T-cell (primary cell): ENCODE results near the gene BLTP3B. TPM values are rescaled to one million over a fixed set of nuclear protein-coding genes. Genes with fewer than 3 reads are reported as not detected.
A peak's percentile ranks its signal among the peaks of the same experiment; 100 is the strongest.

Experiments used
- ATAC-seq, 4 experiments: fragments of 200-7000 bp in 3 of 4; fragments of 150-1000 bp in 1 of 4; cut with Tn5 transposase; replicated peaks in 1 of 4; 1 replicate in 3 of 4; 2 replicates in 1 of 4; pipeline ENCODE4 v1.10.0; 2021; ENCODE audit warnings: moderate library complexity in 3 of 4, mild to moderate bottlenecking in 2 of 4, moderate number of reproducible peaks in 1 of 4
- CTCF ChIA-PET, 2 donors: fragments of 300-600 bp; sonication (Branson Sonifier 250); formaldehyde crosslinking; loops; one replicate each; lab custom pipeline; 2022; ENCODE audit warnings: antibody characterized with exemption in 2 of 2; lab: Charles Lee
- POLR2A ChIA-PET, 2 donors: fragments of 300-600 bp; sonication (Branson Sonifier 250); formaldehyde crosslinking; loops; one replicate each; lab custom pipeline; 2022; ENCODE audit warnings: antibody characterized with exemption in 2 of 2; lab: Charles Lee
- DNase-seq, 35 experiments: peaks; one replicate each; pipeline versions ENCODE4 v3.0.0 to v3.0.0-alpha.2; 2013 to 2023
- H3K27ac ChIP-seq: one replicate; pipeline ENCODE4 v1.5.1; 2013; ENCODE audit warnings: low read length
- H3K27me3 ChIP-seq, 2 experiments: replicated peaks in 1 of 2; 1 replicate in 1 of 2; 2 replicates in 1 of 2; pipeline versions ENCODE4 v1.6.1 to v1.7.0; 2013; ENCODE audit warnings: low read length in 1 of 2, mixed read lengths in 1 of 2; ENCODE audit not compliant: control insufficient read depth in 2 of 2, insufficient read depth in 2 of 2; ENCODE audit errors: extremely low read depth in 1 of 2
- H3K36me3 ChIP-seq, 2 donors: 1 replicate in 1 of 2; 2 replicates in 1 of 2; pipeline versions ENCODE4 v1.6.1 to v1.7.0; 2013; ENCODE audit warnings: low read length in 1 of 2; ENCODE audit not compliant: control insufficient read depth in 2 of 2, insufficient read depth in 1 of 2; ENCODE audit errors: extremely low read depth in 1 of 2
- H3K4me1 ChIP-seq, 2 experiments: 1 replicate in 1 of 2; 2 replicates in 1 of 2; pipeline versions ENCODE4 v1.6.1 to v1.7.0; 2013; ENCODE audit warnings: low read length in 2 of 2, mixed read lengths in 1 of 2; ENCODE audit not compliant: insufficient read depth in 2 of 2, control insufficient read depth in 1 of 2; ENCODE audit errors: extremely low read depth in 1 of 2
- H3K4me3 ChIP-seq, 2 donors: 1 replicate in 1 of 2; 2 replicates in 1 of 2; pipeline versions ENCODE4 v1.5.1 to v1.7.0; 2013; ENCODE audit warnings: mild to moderate bottlenecking in 2 of 2, low read length in 1 of 2, moderate library complexity in 1 of 2; ENCODE audit not compliant: control insufficient read depth in 1 of 2; ENCODE audit errors: extremely low read depth in 1 of 2
- H3K9me3 ChIP-seq: 2 replicates; pipeline ENCODE4 v1.7.0; 2013
- H3K27ac Mint-ChIP-seq, 2 donors: one replicate each; pipeline ENCODE4 v1.8.0; 2020 to 2021; ENCODE audit warnings: mild to moderate bottlenecking in 2 of 2, mixed read lengths in 2 of 2
- H3K27me3 Mint-ChIP-seq, 2 donors: one replicate each; pipeline ENCODE4 v1.8.0; 2021 to 2022; ENCODE audit warnings: mixed read lengths in 2 of 2
- H3K36me3 Mint-ChIP-seq: one replicate; pipeline ENCODE4 v1.8.0; 2021; ENCODE audit warnings: mixed read lengths
- H3K4me1 Mint-ChIP-seq, 3 donors: one replicate each; pipeline ENCODE4 v1.8.0; 2020 to 2022; ENCODE audit warnings: mixed read lengths in 3 of 3, mild to moderate bottlenecking in 1 of 3
- H3K4me3 Mint-ChIP-seq, 3 donors: one replicate each; pipeline ENCODE4 v1.8.0; 2020 to 2022; ENCODE audit warnings: mild to moderate bottlenecking in 3 of 3, mixed read lengths in 3 of 3, moderate library complexity in 3 of 3
- H3K9me3 Mint-ChIP-seq, 3 donors: one replicate each; pipeline ENCODE4 v1.8.0; 2020 to 2022; ENCODE audit warnings: mixed read lengths in 3 of 3
- WGBS: methylation state at CpG from one replicate; pipeline ENCODE4 v1.1.5; 2013; ENCODE audit warnings: missing lambda C conversion rate; ENCODE audit not compliant: insufficient coverage; 5-methylcytosine and 5-hydroxymethylcytosine counted together
- total RNA-seq, 35 experiments: library from RNA in 6 of 35; stranded (reverse) in 6 of 35; fragments of 120-200 nt in 1 of 35; gene quantifications; one replicate each; pipeline versions ENCODE4 v1.2.1 to v1.2.4 and lab custom pipeline; 2013 to 2026

Gene BLTP3B
- total RNA-seq, 5 donors from 2014 or later (not counting 1 experiment from before 2014, with no cell fraction given): 16.3 to 21.7 (median 18.2) TPM

DNA sequence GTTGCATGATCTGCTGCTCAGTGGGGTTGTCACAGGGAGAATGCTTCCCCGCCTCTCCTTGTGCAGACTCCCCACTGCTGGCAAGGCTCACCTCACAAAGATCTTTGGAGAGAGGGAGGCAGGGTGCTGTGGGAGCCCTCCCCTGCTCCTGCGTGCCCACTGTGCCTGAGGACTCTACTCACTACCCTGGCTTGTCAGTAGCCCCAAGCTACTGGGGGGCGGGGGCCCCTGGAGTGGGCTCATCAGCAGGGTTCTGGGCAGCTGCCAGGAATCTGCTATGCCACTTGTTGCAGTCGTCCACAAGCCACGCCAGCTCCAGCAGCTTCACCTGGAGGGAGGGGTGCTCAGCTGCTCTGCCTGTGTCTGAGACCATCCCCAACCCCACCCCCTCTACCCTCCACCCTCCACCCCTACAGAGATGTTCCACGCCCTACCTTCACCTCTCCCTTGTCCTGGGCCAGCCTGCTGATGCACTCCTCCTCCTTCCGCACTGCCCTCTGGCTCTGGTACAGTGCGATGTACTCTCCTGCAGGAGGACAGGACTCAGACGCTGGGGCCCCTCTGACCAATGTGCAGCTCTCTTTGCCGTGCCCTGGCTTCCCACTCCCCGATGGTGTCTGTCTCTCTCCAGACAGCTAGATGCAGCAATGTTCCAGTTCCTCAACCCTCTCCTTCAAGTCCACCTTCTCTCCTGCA lies 14.2 kb upstream of the BLTP3B start:
- no peak overlapping the region for H3K27ac Mint-ChIP-seq
- WGBS: 90% methylated on average over 6 of the region's 11 CpGs

DNA sequence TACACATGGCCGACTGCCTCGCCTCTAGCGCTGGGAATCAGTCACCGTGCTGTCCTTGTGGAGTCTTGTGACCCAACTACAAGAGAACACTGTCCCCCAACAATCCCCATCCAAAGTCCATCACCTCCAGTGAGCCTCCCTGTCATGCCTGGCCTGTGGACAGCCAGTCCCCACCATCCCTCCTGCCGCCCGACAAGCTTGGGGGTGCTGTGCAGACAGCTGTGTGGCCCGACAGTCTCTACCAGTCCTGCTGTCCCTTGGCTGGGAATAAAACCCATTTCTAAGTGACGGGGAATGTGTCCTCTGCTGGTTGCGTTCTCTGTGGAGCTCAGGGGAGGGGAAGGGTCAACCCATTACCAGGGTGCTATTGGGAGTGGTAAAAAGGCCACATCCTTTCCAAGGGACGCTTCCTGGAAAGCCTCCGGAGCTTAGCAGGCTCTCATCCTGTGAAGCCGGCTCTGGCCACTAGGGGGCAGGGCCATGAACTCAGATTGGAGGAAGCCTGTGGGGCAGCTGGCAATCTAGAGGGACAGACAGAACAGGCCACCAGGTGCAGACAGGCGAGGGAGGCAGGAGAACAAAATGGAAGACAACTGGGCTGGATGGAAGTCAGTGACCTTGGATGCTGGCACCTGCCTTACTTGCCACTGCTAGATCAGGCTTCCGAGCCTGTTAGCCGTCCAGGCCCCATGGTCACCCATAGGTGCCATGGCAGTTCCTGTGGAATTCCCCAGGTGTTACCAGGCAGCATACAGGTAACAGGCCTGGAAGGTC lies 12.0 kb upstream of the BLTP3B start:
- H3K4me1 Mint-ChIP-seq: peaks cover 0 to 6% (median 5%) of the 10 kb centered on the region in 3 donors
- no peak overlapping the region for H3K27ac Mint-ChIP-seq
- ChIA-PET CTCF (interaction anchor here (0.6 to 2.1 kb wide), 11 partner anchors 9 to 151 kb away, joined by 3 to 10 read pairs (median 4); partner anchors contain the start of genes ACTR6 (in 1 of the 2), DEPDC4 (in 1 of the 2) and SCYL2 (in 1 of the 2)), POLR2A (no interaction called here)
- peak; percentile 66 to 76 (median 72) for ATAC-seq
- no peaks in the 10 kb centered on the region for H3K27me3 Mint-ChIP-seq
- H3K9me3 Mint-ChIP-seq: no peaks in the 10 kb centered on the region
- H3K27ac ChIP-seq: no peak overlapping the region
- H3K9me3 ChIP-seq: no peaks in the 10 kb centered on the region
- H3K4me3 Mint-ChIP-seq: no peak overlapping the region
- peaks cover 0 to 8% of the 10 kb centered on the region in 2 experiments for H3K4me1 ChIP-seq
- peak; percentile 18 to 76 (median 58) for DNase-seq
- no peaks in the 10 kb centered on the region for H3K36me3 Mint-ChIP-seq
- WGBS: 60% methylated on average over 10 of the region's 15 CpGs
- H3K4me3 ChIP-seq: no peak overlapping the region
- peaks cover 0 to 2% of the 10 kb centered on the region in 2 experiments for H3K27me3 ChIP-seq
- no peaks in the 10 kb centered on the region for H3K36me3 ChIP-seq

More for the DNA sequence above, 14.2 kb upstream of the BLTP3B start:
- peaks cover 0 to 2% of the 10 kb centered on the region in 2 experiments for H3K27me3 ChIP-seq
- no peaks in the 10 kb centered on the region for H3K9me3 ChIP-seq
- no peak for DNase-seq
- peaks cover 0 to 8% of the 10 kb centered on the region in 2 experiments for H3K4me1 ChIP-seq
- peaks cover 0 to 6% (median 5%) of the 10 kb centered on the region in 3 donors for H3K4me1 Mint-ChIP-seq
- H3K27ac ChIP-seq: no peak overlapping the region
- H3K9me3 Mint-ChIP-seq: no peaks in the 10 kb centered on the region
- ChIA-PET CTCF (interaction anchor here in 1 of 2 donors (0.6 kb wide), 1 partner anchor 20 kb away, joined by 3 read pairs; no protein-coding TSS in a partner anchor), POLR2A (no interaction called here)
- no peak overlapping the region for H3K4me3 ChIP-seq
- no peaks in the 10 kb centered on the region for H3K27me3 Mint-ChIP-seq
- ATAC-seq: no peak
- H3K4me3 Mint-ChIP-seq: no peak overlapping the region
- no peaks in the 10 kb centered on the region for H3K36me3 Mint-ChIP-seq
- no peaks in the 10 kb centered on the region for H3K36me3 ChIP-seq

DNA sequence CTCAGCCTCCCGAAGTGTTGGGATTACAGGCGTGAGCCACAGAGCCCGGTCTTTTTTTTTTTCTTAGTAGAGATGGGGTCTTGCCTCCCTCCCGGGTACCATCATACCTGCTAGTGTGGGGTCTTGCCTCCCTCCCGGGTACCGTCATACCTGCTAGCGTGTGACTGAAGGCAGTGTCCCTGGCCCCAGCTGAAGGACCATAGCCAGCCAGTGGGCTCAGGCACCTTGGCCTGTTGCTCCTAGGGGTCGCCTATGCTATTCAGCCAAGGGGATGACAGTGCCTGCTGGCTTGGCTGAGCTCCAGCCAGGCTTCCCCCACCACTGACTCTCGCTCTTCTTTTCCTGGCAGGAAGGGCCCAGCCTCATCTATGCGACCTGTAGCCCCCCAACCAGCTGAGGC lies 10.5 kb upstream of the BLTP3B start:
- Histone ChIP-seq H3K4me1 (peaks cover 0 to 8% of the 10 kb centered on the region in 2 experiments), H3K36me3 (no peaks in the 10 kb centered on the region), H3K9me3 (no peaks in the 10 kb centered on the region), H3K27me3 (peaks cover 0 to 2% of the 10 kb centered on the region in 2 experiments), H3K4me3 (no peak overlapping the region), H3K27ac (no peak overlapping the region)
- Mint-ChIP-seq H3K36me3 (no peaks in the 10 kb centered on the region), H3K27me3 (no peaks in the 10 kb centered on the region), H3K4me1 (peaks cover 0 to 6% (median 5%) of the 10 kb centered on the region in 3 donors), H3K4me3 (no peak overlapping the region), H3K9me3 (no peaks in the 10 kb centered on the region), H3K27ac (no peak overlapping the region)
- CTCF ChIA-PET: interaction anchor here (0.5 to 2.1 kb wide), 4 partner anchors 10 to 122 kb away, joined by 3 to 10 read pairs (median 4); partner anchors contain the start of genes ACTR6 (in 1 of the 2), DEPDC4 (in 1 of the 2) and SCYL2 (in 1 of the 2)
- ATAC-seq: no peak
- WGBS: 93% methylated on average over 6 of the region's 10 CpGs
- no peak for DNase-seq
- POLR2A ChIA-PET: no interaction called here

DNA sequence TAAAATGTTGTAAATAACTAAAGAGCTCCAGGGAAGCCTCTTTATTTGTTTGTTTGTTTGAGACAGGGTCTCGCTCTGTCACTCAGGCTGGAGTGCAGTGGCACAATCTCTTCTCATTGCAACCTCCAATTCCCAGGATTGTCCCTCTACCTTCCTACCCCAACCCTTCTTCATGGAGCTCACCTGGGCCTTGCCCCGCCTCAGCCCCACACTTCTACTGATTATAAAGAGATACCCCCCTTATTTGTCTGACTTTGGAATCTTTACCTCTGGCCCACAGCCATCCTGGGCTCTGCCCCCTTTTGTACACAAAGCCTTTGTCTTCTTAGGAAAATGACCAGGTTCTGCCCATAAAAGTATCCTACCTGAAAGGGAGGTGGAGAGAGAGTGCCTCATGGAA lies 9.1 kb upstream of the BLTP3B start:
- ATAC-seq: no peak
- Mint-ChIP-seq H3K4me3 (no peak overlapping the region), H3K4me1 (peaks cover 0 to 6% (median 5%) of the 10 kb centered on the region in 3 donors), H3K27ac (no peak overlapping the region), H3K36me3 (no peaks in the 10 kb centered on the region), H3K9me3 (no peaks in the 10 kb centered on the region), H3K27me3 (no peaks in the 10 kb centered on the region)
- no peak for DNase-seq
- H3K27me3 ChIP-seq: peaks cover 0 to 2% of the 10 kb centered on the region in 2 experiments
- CTCF ChIA-PET: interaction anchor here in 1 of 2 donors (0.6 kb wide), 1 partner anchor 27 kb away, joined by 3 read pairs; no protein-coding TSS in a partner anchor
- H3K4me1 ChIP-seq: peaks cover 0 to 8% of the 10 kb centered on the region in 2 experiments
- WGBS: no CpG with 5 or more reads among the region's 2 CpGs
- no peak overlapping the region for H3K27ac ChIP-seq
- no peak overlapping the region for H3K4me3 ChIP-seq
- H3K9me3 ChIP-seq: no peaks in the 10 kb centered on the region
- H3K36me3 ChIP-seq: no peaks in the 10 kb centered on the region
- POLR2A ChIA-PET: interaction anchor here in 1 of 2 donors (0.6 kb wide), 1 partner anchor 16 kb away, joined by 4 read pairs; no protein-coding TSS in a partner anchor

DNA sequence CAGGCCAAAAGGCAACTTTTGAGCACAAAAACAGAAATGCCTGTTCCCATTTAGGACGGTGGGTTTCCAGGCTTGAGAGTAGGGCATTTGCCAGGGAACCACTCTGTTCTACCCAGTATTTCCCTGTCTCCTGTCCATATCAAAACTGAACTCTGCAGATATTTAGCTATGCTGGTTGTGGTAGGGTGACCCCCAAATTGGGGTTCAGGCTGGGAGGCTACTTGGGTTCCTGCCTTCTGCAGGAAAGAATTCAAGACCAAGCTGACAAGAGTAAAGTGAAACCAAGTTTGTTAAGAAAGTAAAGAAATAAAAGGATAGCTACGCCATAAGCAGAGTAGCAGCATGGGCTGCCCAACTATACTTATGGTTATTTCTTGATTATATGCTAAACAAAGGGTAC lies 3.6 kb upstream of the BLTP3B start:
- Mint-ChIP-seq H3K27ac (no peak overlapping the region), H3K36me3 (no peaks in the 10 kb centered on the region), H3K9me3 (no peaks in the 10 kb centered on the region), H3K4me1 (peaks cover 13 to 16% (median 13%) of the 10 kb centered on the region in 3 donors), H3K27me3 (no peaks in the 10 kb centered on the region), H3K4me3 (no peak overlapping the region)
- no peaks in the 10 kb centered on the region for H3K36me3 ChIP-seq
- no peaks in the 10 kb centered on the region for H3K9me3 ChIP-seq
- no peak overlapping the region for H3K4me3 ChIP-seq
- no peaks in the 10 kb centered on the region for H3K27me3 ChIP-seq
- ATAC-seq (no peak), DNase-seq (no peak)
- ChIA-PET CTCF (interaction anchor here in 1 of 2 donors (1.6 kb wide), 1 partner anchor 19 kb away, joined by 4 read pairs; no protein-coding TSS in a partner anchor), POLR2A (no interaction called here)
- WGBS: 100% methylated on average over 1 of the region's 2 CpGs
- peaks cover 6 to 12% of the 10 kb centered on the region in 2 experiments for H3K4me1 ChIP-seq
- no peak overlapping the region for H3K27ac ChIP-seq

DNA sequence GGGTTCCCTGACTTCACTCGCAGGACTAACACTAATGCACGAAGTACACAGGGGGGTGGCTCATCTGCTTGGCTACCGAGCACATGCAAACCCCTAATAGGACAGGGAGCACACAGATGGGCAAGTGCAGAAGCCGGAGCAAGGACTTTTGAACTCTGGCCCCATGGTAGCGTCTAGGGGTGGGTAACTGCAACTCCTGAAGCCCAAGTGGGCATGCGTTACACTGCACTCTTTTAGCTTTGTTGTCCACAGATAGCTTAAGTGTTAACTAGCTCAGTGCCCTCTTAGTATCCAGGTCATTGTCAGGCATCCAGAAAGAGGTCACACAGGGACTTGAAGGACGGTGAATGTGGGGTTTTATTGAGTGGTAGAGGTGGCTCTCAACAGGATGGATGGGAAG lies 3.0 kb upstream of the BLTP3B start:
- H3K4me3 ChIP-seq: no peak overlapping the region
- Mint-ChIP-seq H3K4me3 (no peak overlapping the region), H3K27ac (no peak overlapping the region), H3K9me3 (no peaks in the 10 kb centered on the region), H3K27me3 (no peaks in the 10 kb centered on the region), H3K36me3 (no peaks in the 10 kb centered on the region), H3K4me1 (peaks cover 16% of the 10 kb centered on the region in 3 donors)
- no peak for DNase-seq
- 93% methylated on average over 7 of the region's 7 CpGs for WGBS
- no peaks in the 10 kb centered on the region for H3K36me3 ChIP-seq
- no peaks in the 10 kb centered on the region for H3K27me3 ChIP-seq
- no peaks in the 10 kb centered on the region for H3K9me3 ChIP-seq
- CTCF ChIA-PET: interaction anchor here (0.7 to 1.6 kb wide), 2 partner anchors 9 to 20 kb away, joined by 4 read pairs; no protein-coding TSS in a partner anchor
- no peak overlapping the region for H3K27ac ChIP-seq
- POLR2A ChIA-PET: no interaction called here
- peaks cover 6 to 12% of the 10 kb centered on the region in 2 experiments for H3K4me1 ChIP-seq
- ATAC-seq: no peak
